HG02840 (cell line): ENCODE results near the gene ZFP69.

Experiments
- ATAC-seq: cut with Tn5 transposase; IDR thresholded peaks from one replicate; pipeline ENCODE4 v1.9.1; 2021; ENCODE audit warnings: mild to moderate bottlenecking, moderate library complexity, moderate number of reproducible peaks; ENCODE audit not compliant: unreplicated experiment, low FRiP score

ZFP69 gene

DNA sequence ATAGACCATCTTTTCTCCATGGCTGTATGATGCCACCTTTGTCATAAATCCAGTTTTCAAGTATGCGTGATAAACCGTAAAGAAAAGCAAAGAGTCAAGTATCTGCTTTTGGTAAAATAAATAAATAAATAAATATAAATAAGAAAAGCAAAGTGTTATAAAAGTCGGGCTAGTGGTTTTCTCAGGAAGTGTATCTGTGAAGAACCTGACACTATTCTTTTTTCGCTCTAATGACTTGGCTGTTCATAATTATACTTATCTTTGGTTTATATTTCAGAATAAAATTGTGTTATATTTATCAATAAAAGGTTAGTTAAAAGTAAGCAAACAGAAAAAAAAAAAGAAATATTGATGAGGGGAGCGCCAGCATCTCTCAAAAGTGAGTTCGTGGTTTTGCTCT, 30.9 kb downstream of the ZFP69 start:
- no peak for ATAC-seq

DNA sequence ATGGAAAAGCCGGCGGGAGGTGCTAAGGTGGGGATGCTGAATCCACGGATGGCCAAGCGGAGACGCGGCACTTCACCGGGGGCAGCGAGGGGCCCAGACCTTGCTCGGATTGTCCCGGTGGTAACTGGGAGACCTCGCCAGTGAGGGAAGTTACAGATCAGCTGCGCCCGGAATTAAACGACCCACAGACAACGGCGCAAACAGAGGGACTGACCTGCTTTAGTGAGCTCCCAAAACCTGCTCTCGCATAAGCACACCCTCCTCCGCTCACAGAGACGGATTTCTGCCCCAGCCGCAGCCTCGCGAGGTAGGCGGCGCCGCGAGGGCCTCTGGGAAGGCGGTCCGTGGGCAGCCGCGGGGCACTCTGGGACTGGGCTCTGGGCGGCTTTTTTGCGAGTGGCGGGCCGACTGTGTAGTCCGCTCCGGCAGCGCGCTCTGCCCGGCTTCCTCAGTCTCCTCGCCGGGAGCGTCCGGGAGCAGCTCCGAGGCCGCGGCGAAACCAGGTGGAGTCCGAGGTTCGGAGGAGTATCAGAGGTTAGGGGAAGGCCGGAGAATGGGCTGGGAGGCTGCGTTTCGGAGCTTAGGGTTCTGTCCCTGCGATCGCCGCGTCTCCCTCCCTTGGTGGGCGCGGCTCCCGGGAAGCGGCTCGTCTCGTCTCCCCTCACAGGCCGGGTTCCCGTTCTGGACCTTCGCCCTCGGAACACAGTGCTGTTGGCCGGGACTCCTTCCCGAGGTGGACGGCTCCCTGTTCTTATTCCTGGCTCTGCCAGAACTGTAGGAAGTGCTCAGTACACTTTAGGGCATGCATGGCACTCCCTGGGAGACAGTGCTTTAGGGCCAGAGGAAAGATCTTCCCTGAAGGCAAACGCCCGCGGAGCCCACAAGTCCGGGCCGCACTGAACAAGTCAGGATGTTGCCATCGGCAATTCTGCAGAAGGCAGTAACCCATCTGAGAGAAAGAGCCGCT, 31.6 kb downstream of the ZFP69 start, which contains the start of gene EXO5:
Gene EXO5, plus strand, starts transcription at position 393 of the 967 bp plus-strand sequence. CDS start 5,778 bp downstream, outside the sequence.
- peak; percentile 83 for ATAC-seq

DNA sequence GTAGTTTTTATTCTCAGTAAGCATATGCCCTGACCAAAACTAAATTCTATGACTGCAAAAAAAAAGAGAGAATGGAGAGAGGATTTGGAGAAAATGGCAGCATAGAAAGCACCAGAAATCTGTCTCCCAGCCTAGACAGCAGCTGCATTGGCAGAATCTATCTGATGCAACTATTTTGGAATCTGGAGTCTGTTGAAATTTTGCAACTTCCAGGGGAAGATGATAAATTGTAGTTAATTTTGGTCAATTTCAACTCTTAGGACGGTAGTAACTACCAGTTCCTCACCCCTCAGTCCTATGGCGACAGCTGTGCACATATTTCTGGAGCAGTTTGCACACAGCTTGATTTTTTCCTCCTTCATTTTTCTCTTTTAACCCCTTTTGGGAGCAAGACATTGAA, 42.4 kb downstream of the ZFP69 start:
- ATAC-seq = no peak

- ATAC-seq = peak; percentile 12
These were observed 53.8 kb downstream of the ZFP69 start for GRCh38 chr1:40530735-40531380.

DNA sequence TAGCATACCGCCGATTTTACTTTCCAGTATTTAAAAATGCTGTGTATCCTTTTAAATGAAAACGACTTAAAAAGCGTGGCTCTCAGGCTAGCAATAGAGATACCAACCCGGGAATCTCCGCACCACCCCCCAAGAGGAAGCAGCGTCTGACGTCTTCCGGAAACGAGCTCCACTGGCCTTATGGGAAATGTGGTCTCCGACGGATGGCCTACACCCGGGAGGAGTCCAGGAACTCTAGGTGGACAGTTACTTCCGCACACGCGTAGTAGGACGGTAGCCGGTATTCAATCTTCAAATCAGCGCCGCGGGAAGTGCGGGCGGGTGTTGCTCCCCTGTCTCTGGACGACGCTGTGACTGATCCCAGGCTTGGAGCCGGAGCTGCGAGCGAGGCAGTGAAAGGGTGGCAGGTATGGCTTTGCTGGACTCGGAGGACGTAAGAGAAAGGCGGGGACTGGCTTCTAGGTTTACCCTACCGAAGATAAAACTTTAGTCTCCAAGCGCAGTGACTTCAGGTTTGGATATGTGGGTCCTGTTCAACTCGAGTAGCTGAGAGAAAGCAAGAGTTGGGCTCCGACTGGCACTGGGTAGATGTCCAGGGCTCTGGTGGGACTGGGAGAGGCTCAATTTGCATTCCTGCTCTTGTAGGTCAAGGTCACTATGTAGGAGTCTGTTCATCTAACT, 54.4 kb downstream of the ZFP69 start, which contains the start of gene ZNF684:
Gene ZNF684, plus strand, starts transcription at position 257 of the 681 bp plus-strand sequence. CDS start 1,530 bp downstream, outside the sequence.
- peak; percentile 93 for ATAC-seq

- no peak for ATAC-seq
These were observed 54.9 kb downstream of the ZFP69 start for GRCh38 chr1:40532062-40532389.

- no peak for ATAC-seq
These were observed 55.8 kb downstream of the ZFP69 start for GRCh38 chr1:40532844-40533424.

DNA sequence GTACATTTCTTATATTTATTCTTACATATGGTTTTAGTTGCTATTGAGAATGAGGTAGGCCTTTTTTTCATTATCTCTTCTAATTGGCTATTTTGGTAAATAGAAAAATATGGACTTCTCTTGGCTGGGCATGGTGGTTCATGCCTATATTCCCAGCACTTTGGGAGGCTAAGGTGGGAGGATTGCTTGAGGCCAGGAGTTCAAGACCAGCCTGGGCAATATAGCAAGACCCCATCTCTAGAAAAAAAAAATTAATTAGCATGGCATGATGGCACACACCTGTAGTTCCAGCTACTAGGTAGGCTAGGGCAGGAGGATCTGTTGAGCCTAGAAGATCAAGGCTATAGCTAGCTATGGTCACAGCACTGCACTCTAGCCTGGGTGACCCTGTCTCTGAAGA, 57.5 kb downstream of the ZFP69 start:
- no peak for ATAC-seq

DNA sequence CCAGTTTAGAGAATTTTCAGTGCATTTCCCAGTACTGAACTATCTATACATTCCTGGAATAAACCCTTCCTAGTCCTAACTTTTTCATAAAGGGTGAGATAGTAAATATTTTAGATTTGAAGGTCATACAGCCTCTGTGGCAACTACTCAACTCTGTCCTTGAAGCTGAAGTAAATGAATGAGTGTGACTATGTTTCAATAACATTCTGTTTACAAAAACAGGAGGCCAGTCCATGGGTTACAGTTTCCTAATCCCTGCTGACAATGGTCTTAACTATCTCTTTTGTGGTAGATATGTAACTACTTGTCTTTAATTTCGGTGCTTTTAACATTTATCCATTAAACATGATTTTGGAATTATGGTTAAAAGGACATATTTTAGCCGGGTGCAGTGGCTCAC, 58.6 kb downstream of the ZFP69 start:
- no peak for ATAC-seq

- no peak for ATAC-seq
These were observed 62.2 kb downstream of the ZFP69 start for GRCh38 chr1:40539338-40539737.
